Nephron (organoid): ENCODE measurements around the gene SH2D3A.
"Not testable (repeated sequence)": the region's sequence is repeated elsewhere in the genome, so short reads cannot be mapped to it uniquely, and the experiment has no call there.

ENCODE experiments used
- H3K27ac Mint-ChIP-seq, 3 experiments: 2 replicates each; pipeline ENCODE4 v1.8.0; 2020; ENCODE audit warnings: mixed read lengths in 3 of 3, mild to moderate bottlenecking in 2 of 3, moderate library complexity in 1 of 3
- H3K27me3 Mint-ChIP-seq: 2 replicates; pipeline ENCODE4 v1.8.0; 2021; ENCODE audit warnings: low read depth, mild to moderate bottlenecking, moderate library complexity, mixed read lengths
- H3K36me3 Mint-ChIP-seq: 2 replicates; pipeline ENCODE4 v1.8.0; 2020; ENCODE audit warnings: low read depth, mixed read lengths
- H3K4me1 Mint-ChIP-seq: 2 replicates; pipeline ENCODE4 v1.8.0; 2020; ENCODE audit warnings: mixed read lengths
- H3K4me3 Mint-ChIP-seq, 3 experiments: 2 replicates each; pipeline ENCODE4 v1.8.0; 2020; ENCODE audit warnings: mild to moderate bottlenecking in 3 of 3, mixed read lengths in 3 of 3, moderate library complexity in 2 of 3
- H3K9me3 Mint-ChIP-seq: 2 replicates; pipeline ENCODE4 v1.8.0; 2020; ENCODE audit warnings: mixed read lengths
- CTCF ChIP-seq, 3 experiments: fragments of 200-600 bp; sonication (generic); IDR thresholded peaks; one replicate each; pipeline ENCODE4 v1.5.0; 2021; ENCODE audit warnings: antibody characterized with exemption in 3 of 3; ENCODE audit not compliant: unreplicated experiment in 3 of 3

SH2D3A gene

GRCh38 chr19:6772866-6773322 is 5.7 kb upstream of the SH2D3A start:
- Mint-ChIP-seq H3K27me3 (peaks cover 32% of the 10 kb centered on the region), H3K9me3 (peaks cover 2% of the 10 kb centered on the region), H3K4me1 (no peaks in the 10 kb centered on the region), H3K36me3 (no peaks in the 10 kb centered on the region), H3K27ac (no peak overlapping the region), H3K4me3 (no peak overlapping the region)
- TF ChIP-seq CTCF (IDR thresholded peaks at IDR 0.05; ENCODE audit: unreplicated experiment in 3 of 3), result no peak

GRCh38 chr19:6772028-6772865 is 5.0 kb upstream of the SH2D3A start, which contains the start of gene VAV1:
Gene VAV1 (plus strand): TSS chr19:6772708. CDS start chr19:6772808, 100 bp downstream.
- Mint-ChIP-seq H3K27me3 (peaks cover 37% of the 10 kb centered on the region), H3K9me3 (peaks cover 2% of the 10 kb centered on the region)

GRCh38 chr19:6771648-6772027 is 4.4 kb upstream of the SH2D3A start:
- not testable (repeated sequence) for H3K4me3 Mint-ChIP-seq, H3K9me3 Mint-ChIP-seq, H3K4me1 Mint-ChIP-seq, H3K36me3 Mint-ChIP-seq, H3K27ac Mint-ChIP-seq
- peaks cover 39% of the 10 kb centered on the region for H3K27me3 Mint-ChIP-seq

More at GRCh38 chr19:6772028-6772865, 5.0 kb upstream of the SH2D3A start, which contains the start of gene VAV1:
- no peak for TF ChIP-seq CTCF (IDR thresholded peaks at IDR 0.05; ENCODE audit: unreplicated experiment in 3 of 3)
- Mint-ChIP-seq H3K4me1 (no peaks in the 10 kb centered on the region), H3K4me3 (no peak within 1 kb of the TSS), H3K27ac (no peak within 1 kb of the TSS), H3K36me3 (no peaks in the 10 kb centered on the region)

- Mint-ChIP-seq H3K36me3 (no peaks in the 10 kb centered on the region), H3K27me3 (peaks cover 60% of the 10 kb centered on the region), H3K4me1 (peaks cover 11% of the 10 kb centered on the region), H3K9me3 (no peaks in the 10 kb centered on the region), H3K27ac (no peak overlapping the region), H3K4me3 (no peak overlapping the region)
- TF ChIP-seq CTCF (IDR thresholded peaks at IDR 0.05; ENCODE audit: unreplicated experiment in 3 of 3), result peak in 1 of 3 experiments; percentile 19
Measured at GRCh38 chr19:6769006-6769619, 1.9 kb upstream of the SH2D3A start.

GRCh38 chr19:6768236-6768785 is 1.1 kb upstream of the SH2D3A start:
- H3K4me1 Mint-ChIP-seq, result peaks cover 11% of the 10 kb centered on the region
- H3K9me3 Mint-ChIP-seq, result no peaks in the 10 kb centered on the region
- H3K36me3 Mint-ChIP-seq, result no peaks in the 10 kb centered on the region
- no peak overlapping the region for H3K27ac Mint-ChIP-seq
- no peak for TF ChIP-seq CTCF (IDR thresholded peaks at IDR 0.05; ENCODE audit: unreplicated experiment in 3 of 3)
- peaks cover 60% of the 10 kb centered on the region for H3K27me3 Mint-ChIP-seq
- peak overlapping the region in 2 of 3 experiments; percentile 31 to 43 for H3K4me3 Mint-ChIP-seq

- Mint-ChIP-seq H3K4me1 (peaks cover 11% of the 10 kb centered on the region), H3K9me3 (no peaks in the 10 kb centered on the region), H3K4me3 (peak overlapping the region; percentile 38 to 76 (median 74)), H3K27me3 (peaks cover 60% of the 10 kb centered on the region), H3K36me3 (no peaks in the 10 kb centered on the region), H3K27ac (no peak overlapping the region)
- no peak for TF ChIP-seq CTCF (IDR thresholded peaks at IDR 0.05; ENCODE audit: unreplicated experiment in 3 of 3)
Measured at GRCh38 chr19:6767081-6767356, 216 bp downstream of the SH2D3A start.
